ENCODE data around the gene FBRS.
"Not testable (repeated sequence)": the region's sequence is repeated elsewhere in the genome, so short reads cannot be mapped to it uniquely, and the experiment has no call there.

Gene FBRS

DNA sequence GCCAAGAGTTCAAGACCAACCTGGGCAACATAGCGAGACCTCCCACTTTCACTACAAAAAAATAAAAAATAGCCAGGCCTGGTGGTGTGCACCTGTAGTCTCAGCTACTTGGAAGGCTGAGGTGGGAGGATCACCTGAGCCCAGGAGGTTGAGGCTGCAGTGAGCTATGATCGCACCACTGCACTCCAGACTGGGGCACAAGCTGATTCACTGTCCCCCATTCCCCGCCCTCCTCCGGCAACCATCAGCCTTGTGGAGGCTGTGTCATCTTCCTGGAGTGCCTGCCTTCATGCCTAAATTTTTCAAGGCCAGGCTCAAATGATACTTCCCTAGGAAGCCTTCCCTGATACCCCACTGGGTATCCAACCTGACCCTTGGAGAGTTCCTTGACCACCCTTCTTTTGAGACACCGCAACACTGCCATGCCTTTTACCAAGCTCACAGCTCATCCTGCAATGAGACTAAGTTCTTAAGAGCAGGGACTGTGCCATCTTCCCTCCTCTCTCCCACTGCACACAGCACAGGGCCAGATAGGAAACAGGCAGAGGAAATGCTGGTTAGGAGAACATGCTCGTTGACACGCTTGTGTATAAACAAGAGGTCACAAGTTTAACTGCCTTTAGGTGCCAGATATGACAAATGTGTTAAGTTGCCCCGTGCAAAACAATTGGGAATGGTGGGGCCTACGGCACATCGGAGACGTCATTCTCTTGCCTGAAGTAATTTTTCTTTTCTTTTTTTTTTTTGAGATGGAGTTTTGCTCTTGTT is 36.9 kb downstream of the FBRS start:
- Histone ChIP-seq H3K36me3 (peaks cover 7% of the 10 kb centered on the region; the same call in 1 of the 2 replicates), H3K9me3 (no peaks in the 10 kb centered on the region), H3K27me3 (no peaks in the 10 kb centered on the region), H3K4me1 (no peaks in the 10 kb centered on the region), H3K4me3 (ENCODE audit: low read depth, low read length) (no peak overlapping the region)
- TF ChIP-seq, protein P1, sequence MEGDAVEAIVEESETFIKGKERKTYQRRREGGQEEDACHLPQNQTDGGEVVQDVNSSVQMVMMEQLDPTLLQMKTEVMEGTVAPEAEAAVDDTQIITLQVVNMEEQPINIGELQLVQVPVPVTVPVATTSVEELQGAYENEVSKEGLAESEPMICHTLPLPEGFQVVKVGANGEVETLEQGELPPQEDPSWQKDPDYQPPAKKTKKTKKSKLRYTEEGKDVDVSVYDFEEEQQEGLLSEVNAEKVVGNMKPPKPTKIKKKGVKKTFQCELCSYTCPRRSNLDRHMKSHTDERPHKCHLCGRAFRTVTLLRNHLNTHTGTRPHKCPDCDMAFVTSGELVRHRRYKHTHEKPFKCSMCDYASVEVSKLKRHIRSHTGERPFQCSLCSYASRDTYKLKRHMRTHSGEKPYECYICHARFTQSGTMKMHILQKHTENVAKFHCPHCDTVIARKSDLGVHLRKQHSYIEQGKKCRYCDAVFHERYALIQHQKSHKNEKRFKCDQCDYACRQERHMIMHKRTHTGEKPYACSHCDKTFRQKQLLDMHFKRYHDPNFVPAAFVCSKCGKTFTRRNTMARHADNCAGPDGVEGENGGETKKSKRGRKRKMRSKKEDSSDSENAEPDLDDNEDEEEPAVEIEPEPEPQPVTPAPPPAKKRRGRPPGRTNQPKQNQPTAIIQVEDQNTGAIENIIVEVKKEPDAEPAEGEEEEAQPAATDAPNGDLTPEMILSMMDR (IDR thresholded peaks at IDR 0.05; ENCODE audit: low read depth, low read length): no peak
- no peak for DNase-seq

DNA sequence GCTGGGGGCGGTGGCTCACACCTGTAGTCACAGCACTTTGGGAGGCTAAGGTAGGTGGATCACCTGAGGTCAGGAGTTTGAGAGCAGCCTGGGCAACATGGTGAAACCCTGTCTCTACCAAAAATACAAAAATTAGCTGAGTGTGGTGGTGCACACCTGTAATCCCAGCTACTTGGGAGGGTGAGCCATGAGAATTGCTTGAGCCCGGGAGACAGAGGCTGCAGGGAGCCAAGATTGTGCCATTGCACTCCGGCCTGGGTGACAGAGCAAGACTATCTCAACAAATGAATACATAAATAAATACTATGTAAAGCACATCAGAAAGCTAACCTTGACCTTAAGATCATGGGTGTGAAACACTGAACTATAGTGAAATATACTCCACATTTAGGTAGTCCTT is 38.4 kb downstream of the FBRS start:
- H3K4me1 ChIP-seq; H3K4me3 ChIP-seq (ENCODE audit: low read depth, low read length); H3K27me3 ChIP-seq; DNase-seq; H3K9me3 ChIP-seq: not testable (repeated sequence)
- H3K36me3 ChIP-seq: peaks cover 20% of the 10 kb centered on the region

DNA sequence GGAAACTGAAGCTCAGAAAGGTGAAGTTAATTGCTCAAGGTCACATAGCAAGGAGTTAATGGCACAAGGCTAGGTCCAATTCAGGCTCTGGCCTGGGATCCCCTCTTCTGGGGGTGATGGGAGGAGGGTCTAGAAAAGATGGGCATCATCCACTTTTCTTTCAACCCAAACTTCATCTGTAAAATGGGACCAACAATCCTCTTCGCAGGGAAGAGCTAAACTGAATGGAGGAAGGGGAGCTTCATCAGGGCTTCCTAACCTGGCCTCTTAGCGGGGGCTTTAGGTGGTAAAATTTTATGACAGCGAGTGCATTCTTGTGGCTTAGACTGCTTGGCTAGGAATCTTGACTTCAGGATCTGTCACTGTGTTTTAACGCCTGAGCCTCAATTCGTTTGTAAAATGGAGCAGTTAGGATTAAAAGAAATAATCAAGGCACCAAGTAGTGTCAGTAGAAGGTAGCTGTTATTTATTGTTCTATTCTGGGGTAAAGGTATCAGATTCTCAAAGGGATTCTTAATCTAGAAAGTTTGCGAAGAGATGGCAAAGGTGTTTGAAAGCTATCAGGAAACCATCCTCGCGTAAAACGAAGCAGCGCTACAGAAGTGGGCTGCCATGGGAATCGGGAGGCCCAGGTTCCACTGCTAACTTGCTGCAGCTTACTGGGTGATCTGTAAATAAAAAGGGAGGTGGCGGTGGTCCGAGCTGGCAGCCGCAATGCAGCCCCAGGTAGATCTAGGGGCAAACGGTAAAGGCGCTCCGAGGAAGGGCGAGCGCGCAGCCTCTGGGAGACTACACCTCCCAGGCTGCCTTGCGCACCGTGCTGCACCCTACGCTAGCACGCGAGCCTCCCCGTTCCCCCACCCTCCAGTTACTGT is 39.3 kb downstream of the FBRS start:
- no peaks in the 10 kb centered on the region for H3K4me1 ChIP-seq
- TF ChIP-seq, protein P1 (IDR thresholded peaks at IDR 0.05; ENCODE audit: low read depth, low read length): no peak
- peak overlapping the region; percentile 93 for H3K4me3 ChIP-seq (ENCODE audit: low read depth, low read length)
- H3K9me3 ChIP-seq: no peaks in the 10 kb centered on the region
- DNase-seq: no peak
- peaks cover 26% of the 10 kb centered on the region for H3K36me3 ChIP-seq
- no peaks in the 10 kb centered on the region for H3K27me3 ChIP-seq

DNA sequence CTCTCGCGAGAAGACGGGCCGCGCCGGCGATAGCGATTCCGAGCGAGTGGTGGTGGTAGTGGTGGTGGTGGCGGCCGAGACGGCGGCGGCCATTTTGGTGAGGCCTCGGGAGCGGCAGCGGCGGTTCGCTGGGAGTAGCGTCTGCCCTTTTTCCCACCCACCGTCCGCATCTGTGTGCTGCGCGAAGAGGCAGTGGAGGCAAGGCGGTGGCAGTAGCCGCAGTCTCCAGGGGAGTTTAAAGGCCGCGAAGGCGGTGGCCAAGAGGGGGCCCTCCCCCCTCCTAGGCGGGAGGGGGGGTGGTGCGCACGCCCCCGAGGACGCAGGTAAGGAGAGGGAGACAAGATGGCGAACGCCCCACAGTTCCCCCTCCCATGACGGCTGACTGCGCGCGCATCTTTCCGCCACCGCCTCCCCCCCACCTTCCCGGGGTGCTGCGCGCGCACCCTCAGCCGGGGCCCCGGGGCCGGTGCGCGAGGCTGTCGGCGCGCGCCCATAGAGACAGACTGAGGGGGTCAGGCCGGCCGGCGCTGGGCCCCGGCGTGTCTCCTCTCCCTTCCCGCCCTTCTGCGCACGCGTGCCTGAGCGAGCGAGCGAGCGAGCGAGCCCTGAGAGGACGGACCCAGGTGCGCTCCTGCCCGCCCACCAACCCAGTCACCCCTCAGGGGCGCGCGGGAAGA is 40.0 kb downstream of the FBRS start:
- Histone ChIP-seq H3K4me1 (no peaks in the 10 kb centered on the region), H3K36me3 (peaks cover 29% of the 10 kb centered on the region), H3K9me3 (no peaks in the 10 kb centered on the region), H3K27me3 (no peaks in the 10 kb centered on the region), H3K4me3 (ENCODE audit: low read depth, low read length) (peak overlapping the region; percentile 93)
- peak; percentile 99 for DNase-seq
- TF ChIP-seq, protein P1 (IDR thresholded peaks at IDR 0.05; ENCODE audit: low read depth, low read length): no peak

DNA sequence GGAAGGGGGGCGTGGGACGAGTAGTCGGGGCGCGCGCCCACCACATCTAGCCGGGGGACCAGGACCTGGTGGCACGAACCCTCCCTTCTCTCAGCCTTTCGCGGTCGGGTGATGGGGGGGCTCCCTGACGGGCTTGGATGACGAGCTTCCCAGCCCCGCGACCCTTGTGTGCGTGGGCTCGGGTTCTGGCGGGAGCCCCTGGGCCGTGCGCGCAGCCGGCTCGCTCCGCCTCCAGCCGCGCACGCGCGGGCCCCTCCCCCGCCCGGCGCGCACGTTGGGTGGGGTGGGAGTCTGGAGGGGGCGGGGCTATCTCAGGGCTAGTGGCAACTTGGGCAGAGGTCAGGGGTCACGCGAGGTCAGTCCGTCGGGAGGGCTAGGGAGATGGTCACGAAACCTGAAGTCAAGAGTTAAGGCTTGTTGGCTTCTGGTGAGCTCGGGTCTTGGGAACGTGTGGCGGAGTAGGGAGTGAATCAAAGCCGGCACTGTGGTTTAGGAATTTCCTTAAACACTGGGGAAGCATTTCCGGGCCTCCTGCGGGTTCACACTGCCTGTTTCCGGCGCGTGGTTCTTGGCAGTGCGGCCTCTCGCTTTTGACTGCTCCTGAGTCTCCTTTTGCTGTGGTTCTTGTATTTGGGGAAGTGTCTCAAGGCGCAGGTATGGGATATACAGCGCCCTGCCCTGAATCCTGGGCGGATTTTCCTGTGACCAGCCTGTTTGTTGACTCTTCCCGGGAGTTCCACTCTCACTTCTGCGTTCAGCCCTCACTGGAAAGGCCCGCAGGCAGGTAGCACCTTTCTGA is 40.8 kb downstream of the FBRS start, which contains the start of gene SRCAP:
SRCAP (plus strand) TSS at position 356 of the 799 bp plus-strand sequence. CDS start 1,654 bp downstream, outside the sequence.
- TF ChIP-seq, protein P1 (IDR thresholded peaks at IDR 0.05; ENCODE audit: low read depth, low read length): no peak
- H3K4me3 ChIP-seq (ENCODE audit: low read depth, low read length): peak within 1 kb of the TSS; percentile 93
- no peaks in the 10 kb centered on the region for H3K4me1 ChIP-seq
- no peaks in the 10 kb centered on the region for H3K9me3 ChIP-seq
- peaks cover 35% of the 10 kb centered on the region for H3K36me3 ChIP-seq
- H3K27me3 ChIP-seq: no peaks in the 10 kb centered on the region
- peak; percentile 83 for DNase-seq
